Smooth muscle cell (in vitro differentiated cells): Measurements from ENCODE around the gene GORASP1. TPM values are rescaled to one million over a fixed set of nuclear protein-coding genes. Genes with fewer than 3 reads are reported as not detected.

Source experiments
- DNase-seq: peaks from one replicate; lab custom pipeline; 2025; ENCODE audit not compliant: unreplicated experiment; lab: John Stamatoyannopoulos, UW
- H2AFZ ChIP-seq: fragments of 200-600 bp; sonication (generic); 2 replicates; pipeline ENCODE4 v1.6.0; 2016; ENCODE audit warnings: antibody characterized with exemption, low read depth, mild to moderate bottlenecking
- H3F3A ChIP-seq: fragments of 200-600 bp; sonication (generic); 2 replicates; pipeline ENCODE4 v1.6.0; 2017; ENCODE audit warnings: antibody characterized with exemption, low read depth
- H3K27ac ChIP-seq: fragments of 200-600 bp; sonication (generic); 2 replicates; pipeline ENCODE4 v1.5.1; 2016; ENCODE audit warnings: low read depth, mild to moderate bottlenecking
- H3K27me3 ChIP-seq: fragments of 200-600 bp; sonication (generic); 2 replicates; pipeline ENCODE4 v1.6.1; 2016; ENCODE audit warnings: low read depth, mild to moderate bottlenecking
- H3K36me3 ChIP-seq: fragments of 200-600 bp; sonication (generic); 2 replicates; pipeline ENCODE4 v1.5.1; 2016; ENCODE audit warnings: low read depth
- H3K4me1 ChIP-seq: fragments of 200-600 bp; sonication (generic); 2 replicates; pipeline ENCODE4 v1.5.1; 2016; ENCODE audit warnings: low read depth
- H3K4me2 ChIP-seq: fragments of 200-600 bp; sonication (generic); 2 replicates; pipeline ENCODE4 v1.6.0; 2016; ENCODE audit warnings: mild to moderate bottlenecking
- H3K4me3 ChIP-seq: fragments of 200-600 bp; sonication (generic); 2 replicates; pipeline ENCODE4 v1.5.1; 2016; ENCODE audit warnings: mild to moderate bottlenecking
- H3K79me2 ChIP-seq: fragments of 200-600 bp; sonication (generic); 2 replicates; pipeline ENCODE4 v1.6.0; 2016; ENCODE audit warnings: low read depth, mild to moderate bottlenecking
- H3K9ac ChIP-seq: fragments of 200-600 bp; sonication (generic); 2 replicates; pipeline ENCODE4 v1.6.0; 2016; ENCODE audit warnings: low read depth
- H3K9me3 ChIP-seq: fragments of 200-600 bp; sonication (generic); replicated peaks from 2 replicates; pipeline ENCODE4 v1.5.1; 2016; ENCODE audit warnings: low read depth
- H4K20me1 ChIP-seq: fragments of 200-600 bp; sonication (generic); 2 replicates; pipeline ENCODE4 v1.6.0; 2016; ENCODE audit warnings: low read depth
- WGBS: methylation state at CpG from one replicate; pipeline ENCODE4 v1.1.7; 2016; ENCODE audit warnings: low lambda C conversion rate; 5-methylcytosine and 5-hydroxymethylcytosine counted together
- polyA plus RNA-seq: library from polyadenylated mRNA; unstranded; fragments of >200 nt; fragmentation: Nextera tagmentation; extraction: Ambion mirVana; gene quantifications from 2 replicates; pipeline ENCODE4 v1.2.1, GENCODE V29; 2016
- total RNA-seq: library from RNA; depleted of rRNA; stranded (reverse); fragments of >200 nt; gene quantifications from 2 replicates; pipeline ENCODE4 v1.2.3, GENCODE V29; 2014
- TF ChIP-seq, protein P1 (sequence below): fragments of 200-600 bp; sonication (generic); IDR thresholded peaks from 2 replicates; pipeline ENCODE4 v1.5.1; 2017; ENCODE audit warnings: borderline replicate concordance, mild to moderate bottlenecking, antibody characterized with exemption; ENCODE audit not compliant: insufficient read depth, poor library complexity, severe bottlenecking

The GORASP1 gene
- total and polyA plus RNA-seq, 2 experiments from 2014 or later = 29.5 to 41.6 TPM

DNA sequence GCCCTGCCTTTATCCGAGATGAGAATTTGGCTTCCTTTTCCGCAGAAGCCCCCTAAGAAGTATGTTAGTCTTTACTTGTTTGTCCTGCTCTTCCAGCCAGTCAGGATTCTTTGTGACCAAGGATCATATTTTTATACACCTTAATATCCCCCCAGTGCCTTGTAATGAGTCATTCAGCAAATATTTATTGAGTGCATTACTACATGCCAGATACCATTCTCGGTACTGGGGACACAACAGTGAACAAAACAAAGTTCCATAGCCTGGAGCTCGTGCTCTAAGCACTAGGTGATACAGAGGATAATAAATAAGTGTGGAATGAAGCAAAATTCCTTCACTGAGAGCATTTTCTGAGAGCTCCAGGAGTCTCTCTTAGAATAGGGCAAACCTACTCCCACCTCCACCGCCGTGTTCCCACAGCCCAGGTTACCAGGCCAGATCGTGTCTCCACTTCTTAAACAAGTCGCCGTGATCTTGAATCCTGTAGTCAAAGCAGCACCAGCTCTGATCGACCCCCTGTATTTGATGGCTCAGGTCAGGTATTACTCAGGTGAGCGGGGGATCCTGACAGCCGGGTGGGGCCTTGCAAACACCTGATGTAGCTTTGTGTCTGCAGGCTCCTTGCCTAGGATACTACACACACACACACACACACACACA is 18.5 kb upstream of the GORASP1 start:
- 62% methylated on average over 12 of the region's 12 CpGs for WGBS
- Histone ChIP-seq H3K4me1 (no peaks in the 10 kb centered on the region), H3F3A (peaks cover 4% of the 10 kb centered on the region), H3K4me3 (no peak overlapping the region), H3K79me2 (no peaks in the 10 kb centered on the region), H4K20me1 (no peaks in the 10 kb centered on the region), H3K4me2 (no peak overlapping the region), H3K9ac (no peak overlapping the region), H3K27ac (peak overlapping the region; percentile 17), H3K27me3 (no peaks in the 10 kb centered on the region), H3K9me3 (no peaks in the 10 kb centered on the region), H2AFZ (no peak overlapping the region), H3K36me3 (no peaks in the 10 kb centered on the region)
- TF ChIP-seq, protein P1, sequence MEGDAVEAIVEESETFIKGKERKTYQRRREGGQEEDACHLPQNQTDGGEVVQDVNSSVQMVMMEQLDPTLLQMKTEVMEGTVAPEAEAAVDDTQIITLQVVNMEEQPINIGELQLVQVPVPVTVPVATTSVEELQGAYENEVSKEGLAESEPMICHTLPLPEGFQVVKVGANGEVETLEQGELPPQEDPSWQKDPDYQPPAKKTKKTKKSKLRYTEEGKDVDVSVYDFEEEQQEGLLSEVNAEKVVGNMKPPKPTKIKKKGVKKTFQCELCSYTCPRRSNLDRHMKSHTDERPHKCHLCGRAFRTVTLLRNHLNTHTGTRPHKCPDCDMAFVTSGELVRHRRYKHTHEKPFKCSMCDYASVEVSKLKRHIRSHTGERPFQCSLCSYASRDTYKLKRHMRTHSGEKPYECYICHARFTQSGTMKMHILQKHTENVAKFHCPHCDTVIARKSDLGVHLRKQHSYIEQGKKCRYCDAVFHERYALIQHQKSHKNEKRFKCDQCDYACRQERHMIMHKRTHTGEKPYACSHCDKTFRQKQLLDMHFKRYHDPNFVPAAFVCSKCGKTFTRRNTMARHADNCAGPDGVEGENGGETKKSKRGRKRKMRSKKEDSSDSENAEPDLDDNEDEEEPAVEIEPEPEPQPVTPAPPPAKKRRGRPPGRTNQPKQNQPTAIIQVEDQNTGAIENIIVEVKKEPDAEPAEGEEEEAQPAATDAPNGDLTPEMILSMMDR = no peak
- DNase-seq = no peak

DNA sequence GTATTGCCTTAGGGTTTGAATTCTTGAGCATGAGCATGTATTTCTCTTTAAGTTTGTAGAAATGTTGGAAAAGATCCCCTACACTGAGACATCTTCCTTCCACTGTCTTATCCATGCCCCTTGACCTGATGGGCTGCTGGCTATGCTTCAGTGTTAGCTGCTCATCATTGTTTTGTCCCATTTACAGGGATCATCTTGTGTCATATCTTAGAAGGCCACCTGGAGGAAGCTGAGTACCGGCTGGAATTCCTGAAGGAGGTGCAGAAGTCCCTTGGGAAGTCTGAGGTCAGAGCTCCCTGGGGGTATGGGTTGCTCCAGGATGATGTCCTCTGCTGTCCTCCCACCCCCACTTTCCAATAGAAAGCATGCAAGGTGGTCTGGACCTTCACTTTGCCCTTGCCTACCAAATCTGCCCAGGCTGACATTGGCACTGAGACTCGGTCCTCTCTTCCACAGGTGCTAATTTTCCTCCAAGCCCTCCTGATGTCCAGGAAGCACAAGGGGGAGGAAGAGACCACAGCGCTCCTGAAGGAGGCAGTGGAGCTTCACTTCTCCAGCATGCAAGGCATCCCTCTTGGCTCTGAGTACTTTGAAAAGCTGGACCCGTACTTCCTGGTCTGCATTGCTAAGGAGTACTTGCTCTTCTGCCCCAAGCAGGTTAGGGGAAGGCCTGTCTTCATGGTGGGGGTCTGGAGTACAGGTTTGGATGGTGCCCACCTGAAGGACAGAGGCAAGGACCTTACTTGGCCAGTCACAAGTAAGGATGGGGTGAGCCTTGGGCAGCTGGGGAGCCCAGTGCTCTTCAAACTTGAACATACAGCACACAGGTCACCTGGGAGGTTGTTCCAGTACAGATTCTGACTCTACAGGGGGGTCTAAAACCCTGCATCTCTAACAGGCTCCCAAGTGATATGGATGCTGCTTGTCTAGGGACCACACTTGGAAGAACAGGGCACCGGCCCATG is 17.7 kb upstream of the GORASP1 start:
- Histone ChIP-seq H3F3A (peaks cover 4% of the 10 kb centered on the region), H3K4me2 (no peak overlapping the region), H3K4me1 (no peaks in the 10 kb centered on the region), H3K9ac (no peak overlapping the region), H3K79me2 (no peaks in the 10 kb centered on the region), H2AFZ (no peak overlapping the region), H3K4me3 (no peak overlapping the region), H3K27me3 (no peaks in the 10 kb centered on the region), H3K9me3 (no peaks in the 10 kb centered on the region), H4K20me1 (no peaks in the 10 kb centered on the region), H3K36me3 (no peaks in the 10 kb centered on the region), H3K27ac (no peak overlapping the region)
- 71% methylated on average over 5 of the region's 5 CpGs for WGBS
- TF ChIP-seq, protein P1 = peak; percentile 27
- no peak for DNase-seq

DNA sequence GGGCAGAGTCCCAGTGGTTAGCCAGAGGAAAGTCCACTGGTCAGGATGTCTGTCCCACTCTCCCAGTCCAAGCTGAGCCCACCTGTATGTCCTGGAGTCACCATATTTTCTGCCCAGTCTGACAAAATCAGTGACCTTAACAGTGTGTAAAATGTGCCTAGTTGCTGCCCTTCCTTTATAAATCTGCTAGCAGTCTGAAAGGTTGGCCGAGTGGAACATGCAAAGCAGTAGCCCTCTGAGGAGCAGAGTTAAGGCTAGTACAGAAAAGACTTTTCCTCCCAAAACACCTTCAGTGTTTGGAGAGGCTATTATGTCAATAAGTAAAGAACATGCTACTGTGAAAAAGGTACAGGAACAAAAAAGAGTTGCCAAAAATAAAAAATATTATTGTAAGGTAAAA is 15.4 kb upstream of the GORASP1 start:
- no peak overlapping the region for H3K9ac ChIP-seq
- H3K9me3 ChIP-seq = no peaks in the 10 kb centered on the region
- no peaks in the 10 kb centered on the region for H3K79me2 ChIP-seq
- H3K4me1 ChIP-seq = no peaks in the 10 kb centered on the region
- H3F3A ChIP-seq = peaks cover 4% of the 10 kb centered on the region
- no peaks in the 10 kb centered on the region for H3K36me3 ChIP-seq
- 96% methylated on average over 1 of the region's 1 CpG for WGBS
- no peak overlapping the region for H2AFZ ChIP-seq
- TF ChIP-seq, protein P1 = no peak
- no peak overlapping the region for H3K4me3 ChIP-seq
- no peaks in the 10 kb centered on the region for H3K27me3 ChIP-seq
- no peaks in the 10 kb centered on the region for H4K20me1 ChIP-seq
- H3K4me2 ChIP-seq = no peak overlapping the region
- no peak overlapping the region for H3K27ac ChIP-seq
- no peak for DNase-seq
